ENCODE measurements around the gene SEMA3E.

SEMA3E gene

GRCh38 chr7:83476511-83477050 is 172.4 kb downstream of the SEMA3E start:
- no peak overlapping the region for H3K27ac ChIP-seq (replicated peaks)
- H3K27me3 ChIP-seq (ENCODE audit: insufficient read depth, poor library complexity, severe bottlenecking): no peaks in the 10 kb centered on the region
- TF ChIP-seq CTCF (IDR thresholded peaks at IDR 0.05; ENCODE audit: insufficient read depth, low read length): no peak
- TF ChIP-seq SPI1 (IDR thresholded peaks at IDR 0.05; ENCODE audit: borderline replicate concordance, low read depth): no peak
- TF ChIP-seq GABPA (IDR thresholded peaks at IDR 0.05; ENCODE audit: low read depth): no peak
- TF ChIP-seq REST (IDR thresholded peaks at IDR 0.05; ENCODE audit: insufficient replicate concordance, low read depth): no peak
- no peak for TF ChIP-seq POLR2AphosphoS5 (IDR thresholded peaks at IDR 0.05; ENCODE audit: low read depth)
- H3K4me3 ChIP-seq (replicated peaks; ENCODE audit: insufficient read depth, low read length): no peak overlapping the region
- DNase-seq (ENCODE audit: low read depth in 1 of 2, low spot score in 1 of 2): no peak

- Histone ChIP-seq H3K27me3 (ENCODE audit: insufficient read depth, poor library complexity, severe bottlenecking) (no peaks in the 10 kb centered on the region), H3K4me3 (replicated peaks; ENCODE audit: insufficient read depth, low read length) (no peak overlapping the region), H3K27ac (replicated peaks) (no peak overlapping the region)
- TF ChIP-seq SPI1 (IDR thresholded peaks at IDR 0.05; ENCODE audit: borderline replicate concordance, low read depth): no peak
- TF ChIP-seq GABPA (IDR thresholded peaks at IDR 0.05; ENCODE audit: low read depth): no peak
- TF ChIP-seq CTCF (IDR thresholded peaks at IDR 0.05; ENCODE audit: insufficient read depth, low read length): no peak
- TF ChIP-seq POLR2AphosphoS5 (IDR thresholded peaks at IDR 0.05; ENCODE audit: low read depth): no peak
- TF ChIP-seq REST (IDR thresholded peaks at IDR 0.05; ENCODE audit: insufficient replicate concordance, low read depth): no peak
- no peak for DNase-seq (ENCODE audit: low read depth in 1 of 2, low spot score in 1 of 2)
Measured at GRCh38 chr7:83475420-83475819, 173.5 kb downstream of the SEMA3E start.

DNA sequence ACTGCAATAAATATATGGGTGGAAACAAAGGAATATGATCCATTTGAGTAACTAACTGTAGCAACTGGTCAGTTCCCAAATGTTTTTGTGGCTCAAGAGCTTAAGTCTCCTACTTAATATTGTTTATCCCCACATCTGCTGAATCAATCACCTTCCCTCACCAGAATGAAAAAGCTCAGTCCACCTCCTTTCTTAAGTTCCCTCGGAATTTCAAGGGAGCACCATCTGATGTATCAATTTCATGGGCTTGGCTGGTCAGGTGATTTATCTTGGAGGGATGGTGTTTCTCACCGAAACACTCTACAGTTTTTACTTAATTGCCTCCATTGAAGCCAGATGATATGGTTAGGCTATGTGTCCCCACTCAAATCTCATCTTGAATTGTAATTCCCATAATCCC is 176.6 kb downstream of the SEMA3E start:
- H3K27ac ChIP-seq (replicated peaks): no peak overlapping the region
- no peaks in the 10 kb centered on the region for H3K27me3 ChIP-seq (ENCODE audit: insufficient read depth, poor library complexity, severe bottlenecking)
- TF ChIP-seq SPI1 (IDR thresholded peaks at IDR 0.05; ENCODE audit: borderline replicate concordance, low read depth) (no peak), POLR2AphosphoS5 (IDR thresholded peaks at IDR 0.05; ENCODE audit: low read depth) (no peak), REST (IDR thresholded peaks at IDR 0.05; ENCODE audit: insufficient replicate concordance, low read depth) (no peak), CTCF (IDR thresholded peaks at IDR 0.05; ENCODE audit: insufficient read depth, low read length) (no peak), GABPA (IDR thresholded peaks at IDR 0.05; ENCODE audit: low read depth) (no peak)
- DNase-seq (ENCODE audit: low read depth in 1 of 2, low spot score in 1 of 2): no peak
- H3K4me3 ChIP-seq (replicated peaks; ENCODE audit: insufficient read depth, low read length): no peak overlapping the region
